HL-60/S4 treated with phorbol 12-myristate 13-acetate at 8.2 ng/mL for 4 days and 3 days (cell line): ENCODE measurements around the gene CEP170B.
"Not testable (repeated sequence)": the region's sequence is repeated elsewhere in the genome, so short reads cannot be mapped to it uniquely, and the experiment has no call there.

ENCODE experiments used
- in situ Hi-C: fragments of 300-500 bp; cut with MboI; formaldehyde crosslinking; loops from 2 replicates; pipeline ENCODE4 v1.15.0; 2022; ENCODE audit warnings: low sequenced_read_pairs

The CEP170B gene

GRCh38 chr14:104903990-104904389 is 38.9 kb downstream of the CEP170B start:
- in situ Hi-C loops = no loop called here

DNA sequence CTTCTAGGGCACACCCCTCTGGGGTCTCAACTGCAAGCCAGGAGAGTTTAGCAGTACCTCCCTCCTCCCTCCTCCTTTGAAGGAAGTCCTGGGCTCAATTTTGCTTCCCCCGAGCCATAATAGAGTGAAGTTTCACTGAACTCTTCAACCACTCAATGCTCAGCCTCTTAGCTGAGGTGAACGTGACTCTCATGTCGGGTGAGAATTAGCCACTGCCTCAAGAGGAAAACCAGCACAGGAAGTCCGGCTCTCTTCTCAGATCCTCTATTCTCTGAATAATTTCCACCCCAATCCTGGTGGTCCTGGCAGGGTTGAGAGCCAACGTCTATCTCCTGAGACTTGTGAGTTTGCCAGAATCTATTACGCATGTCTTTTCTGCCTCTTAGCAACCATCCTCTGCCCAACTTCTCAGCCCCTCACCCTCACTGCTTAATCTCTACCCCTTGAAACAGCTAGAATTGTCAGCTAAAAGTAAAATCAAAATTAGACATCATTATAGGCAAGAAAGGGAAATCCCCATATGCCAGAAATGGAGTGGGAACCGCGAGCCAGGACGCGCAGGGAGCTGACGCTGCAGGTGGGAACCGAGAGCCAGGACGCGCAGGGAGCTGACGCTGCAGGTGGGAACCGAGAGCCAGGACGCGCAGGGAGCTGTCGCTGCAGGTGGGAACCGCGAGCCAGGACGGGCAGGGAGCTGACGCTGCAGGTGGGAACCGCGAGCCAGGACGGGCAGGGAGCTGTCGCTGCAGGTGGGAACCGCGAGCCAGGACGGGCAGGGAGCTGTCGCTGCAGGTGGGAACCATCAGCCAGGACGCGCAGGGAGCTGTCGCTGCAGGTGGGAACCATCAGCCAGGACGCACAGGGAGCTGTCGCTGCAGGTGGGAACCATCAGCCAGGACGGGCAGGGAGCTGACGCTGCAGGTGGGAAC is 39.8 kb downstream of the CEP170B start:
- in situ Hi-C loops = not testable (repeated sequence)

DNA sequence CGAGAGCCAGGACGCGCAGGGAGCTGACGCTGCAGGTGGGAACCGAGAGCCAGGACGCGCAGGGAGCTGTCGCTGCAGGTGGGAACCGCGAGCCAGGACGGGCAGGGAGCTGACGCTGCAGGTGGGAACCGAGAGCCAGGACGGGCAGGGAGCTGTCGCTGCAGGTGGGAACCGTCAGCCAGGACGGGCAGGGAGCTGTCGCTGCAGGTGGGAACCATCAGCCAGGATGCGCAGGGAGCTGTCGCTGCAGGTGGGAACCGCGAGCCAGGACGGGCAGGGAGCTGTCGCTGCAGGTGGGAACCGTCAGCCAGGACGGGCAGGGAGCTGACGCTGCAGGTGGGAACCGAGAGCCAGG is 40.5 kb downstream of the CEP170B start:
- in situ Hi-C loops = not testable (repeated sequence)

DNA sequence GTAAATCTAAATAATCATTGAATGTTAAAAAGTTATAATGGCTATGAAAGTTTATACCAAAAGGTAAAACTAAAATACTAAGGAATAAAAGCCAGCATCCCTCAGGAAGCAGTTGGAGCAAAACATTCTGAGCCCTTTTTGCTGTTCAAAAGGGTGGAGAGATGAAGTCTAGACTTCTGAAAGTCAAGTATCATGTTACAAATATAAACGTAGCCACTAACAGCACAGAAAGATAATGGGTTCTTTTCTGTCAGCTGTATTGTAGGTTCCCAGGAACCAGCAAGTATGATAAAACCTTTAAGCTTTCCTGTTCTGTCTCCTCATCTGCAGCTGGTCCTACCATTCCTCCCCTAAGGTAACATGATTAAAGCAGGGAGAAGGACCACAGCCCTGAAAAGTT is 43.2 kb downstream of the CEP170B start:
- in situ Hi-C loops = no loop called here

- in situ Hi-C loops = no loop called here
These were observed 47.0 kb downstream of the CEP170B start for GRCh38 chr14:104912053-104912452.

DNA sequence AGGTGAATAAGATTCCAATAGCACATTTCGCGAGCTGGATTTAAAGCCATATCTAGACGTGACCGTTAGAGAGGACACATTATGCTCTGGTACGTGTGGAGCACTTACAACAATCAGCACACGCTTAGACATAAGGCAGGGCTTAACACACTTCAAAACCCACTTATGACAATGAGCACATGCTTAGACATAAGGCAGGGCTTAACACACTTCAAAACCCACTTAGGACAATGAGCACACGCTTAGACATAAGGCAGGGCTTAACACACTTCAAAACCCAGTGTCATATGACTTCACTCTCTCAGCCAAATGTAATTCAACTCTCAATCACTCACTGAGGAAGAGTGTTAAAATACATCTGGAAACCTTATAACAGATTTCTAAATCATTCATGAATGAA is 48.4 kb downstream of the CEP170B start:
- in situ Hi-C loops = no loop called here

- in situ Hi-C loops = no loop called here
These were observed 52.0 kb downstream of the CEP170B start for GRCh38 chr14:104917116-104917515.

- in situ Hi-C loops = no loop called here
These were observed 52.9 kb downstream of the CEP170B start for GRCh38 chr14:104917993-104918392.

DNA sequence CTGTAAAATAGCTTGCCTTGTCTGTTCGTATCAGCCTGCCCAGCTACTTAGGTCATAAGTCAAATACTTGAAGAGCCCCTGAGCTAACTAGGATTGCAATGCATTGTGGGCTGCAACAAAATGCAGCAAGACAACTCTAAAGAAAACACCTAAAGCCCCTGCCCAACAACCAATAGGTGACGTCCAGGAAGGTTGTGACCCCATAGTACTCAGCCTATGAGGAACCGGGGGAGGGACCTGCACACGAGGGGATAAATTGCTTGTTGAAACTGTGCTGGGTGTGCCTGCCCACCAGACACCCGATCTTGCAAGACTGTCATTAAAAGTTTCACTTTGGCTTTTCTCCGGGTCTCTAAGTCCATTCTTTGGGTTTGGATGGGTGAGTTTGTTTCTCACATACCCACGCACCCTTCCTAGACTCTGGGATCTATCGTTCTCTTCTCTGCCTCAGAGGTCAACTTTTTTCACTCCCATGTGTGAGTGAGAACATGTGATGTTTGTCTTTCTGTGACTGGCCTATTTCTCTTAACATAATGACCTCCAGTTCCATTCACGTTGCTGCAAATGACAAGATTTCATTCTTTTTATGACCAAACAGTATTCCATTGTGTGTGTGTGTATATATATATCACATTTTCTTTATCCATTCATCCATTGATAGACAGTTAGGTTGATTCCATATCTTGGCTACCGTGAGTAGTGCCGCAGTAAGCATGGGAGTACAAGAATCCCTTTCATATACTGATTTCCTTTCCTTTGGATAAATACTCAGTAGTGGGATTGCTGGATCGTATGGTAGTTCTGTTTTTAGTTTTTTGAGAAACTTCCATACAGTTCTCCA is 54.3 kb downstream of the CEP170B start:
- in situ Hi-C loops = not testable (repeated sequence)

DNA sequence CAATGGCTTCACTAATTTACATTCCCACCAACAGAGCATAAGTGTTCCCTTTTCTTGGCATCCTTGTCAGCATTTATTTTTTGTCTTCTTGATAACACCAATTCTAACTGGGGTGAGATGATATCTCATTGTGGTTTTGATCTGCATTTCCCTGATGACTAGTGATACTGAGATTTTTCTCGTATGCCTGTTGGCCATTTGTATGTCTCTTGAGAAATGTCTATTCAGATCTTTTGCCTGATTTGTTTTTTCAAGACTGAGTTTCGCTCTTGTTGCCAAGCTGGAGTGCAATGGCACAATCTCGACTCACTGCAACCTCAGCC is 54.9 kb downstream of the CEP170B start:
- in situ Hi-C loops = no loop called here

- in situ Hi-C loops = no loop called here
These were observed 58.8 kb downstream of the CEP170B start for GRCh38 chr14:104923640-104924420.

- in situ Hi-C loops = no loop called here
These were observed 59.5 kb downstream of the CEP170B start, which contains the start of gene PLD4 for GRCh38 chr14:104924421-104925213. Gene PLD4, plus strand, starts transcription at chr14:104924879. Its CDS starts 2,262 bp downstream, at chr14:104927141.

- in situ Hi-C loops = no loop called here
These were observed 60.3 kb downstream of the CEP170B start for GRCh38 chr14:104925214-104925854.

DNA sequence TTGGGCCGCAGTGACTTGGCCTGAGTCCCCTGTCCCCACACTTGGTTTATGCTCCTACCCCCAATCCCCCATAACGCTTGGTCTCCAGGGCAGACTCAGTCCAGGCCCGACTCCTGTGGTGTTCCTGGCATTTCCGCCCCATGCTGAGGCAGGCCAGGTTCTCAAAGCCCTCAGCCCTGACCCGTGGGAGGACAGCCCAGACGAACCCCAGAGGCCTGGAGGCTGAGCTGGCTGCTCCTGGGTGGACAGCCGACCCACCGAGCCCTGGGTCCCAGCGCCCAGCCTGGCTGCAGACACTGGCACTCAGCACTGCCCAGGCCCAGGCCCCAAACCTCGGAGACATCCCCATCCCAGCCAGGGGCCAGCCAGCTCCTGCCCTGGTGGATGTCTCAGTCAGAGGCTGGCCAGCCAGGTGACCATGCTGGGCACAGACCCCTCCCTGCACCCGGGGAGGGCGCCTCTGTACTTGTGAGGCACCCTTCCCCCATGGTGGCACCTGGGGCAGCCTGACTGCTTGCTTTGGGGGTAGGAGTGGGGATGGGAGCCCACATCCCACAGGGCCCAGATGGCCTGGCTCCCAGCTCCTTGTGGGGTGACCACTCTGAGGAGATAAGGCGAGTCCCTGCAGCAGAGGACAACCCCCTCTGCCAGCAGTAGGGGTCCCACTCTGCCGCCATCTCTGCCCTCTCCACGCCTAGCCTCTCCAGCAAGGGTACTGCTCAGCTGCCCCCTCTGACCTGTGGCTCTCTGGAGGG is 61.0 kb downstream of the CEP170B start:
- in situ Hi-C loops = no loop called here

DNA sequence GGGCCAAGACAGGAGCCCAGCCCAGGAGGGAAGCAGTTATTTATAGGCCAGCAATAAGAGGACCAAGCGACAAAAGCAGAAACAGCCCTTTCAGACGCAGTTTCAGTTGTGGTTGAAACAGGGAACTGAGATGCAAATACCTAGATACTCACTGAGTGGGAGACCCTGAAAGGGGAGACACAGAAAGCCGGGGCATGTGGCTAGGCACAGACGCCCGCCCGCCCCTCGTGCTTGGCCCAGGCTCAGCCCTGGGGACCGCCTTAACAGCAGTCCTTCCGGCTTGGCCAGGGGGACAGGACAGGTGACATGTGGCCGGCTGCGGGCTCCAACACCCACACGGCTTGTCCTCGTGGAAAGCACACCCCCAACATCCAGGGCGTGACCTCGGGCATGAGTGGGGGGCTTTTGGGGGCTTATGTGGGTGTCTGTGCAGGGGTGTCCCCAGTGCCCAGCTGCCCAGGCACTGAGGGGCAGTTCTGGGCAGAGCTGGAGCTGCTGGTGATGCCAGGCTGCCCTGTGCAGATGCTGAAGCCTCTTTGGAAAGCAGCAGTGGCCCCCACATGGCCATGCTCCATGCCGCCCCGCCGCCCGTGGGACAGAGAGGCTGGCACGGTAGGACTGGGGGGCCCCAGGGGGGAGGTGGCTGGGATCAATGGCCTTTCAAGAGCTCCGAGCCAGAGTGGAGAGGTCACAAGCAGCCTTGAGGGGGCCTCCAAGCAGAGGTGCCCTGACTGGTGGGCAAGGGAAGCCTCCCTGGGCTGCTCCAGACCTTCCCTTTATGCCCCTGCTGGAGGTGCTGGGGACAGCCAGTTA is 61.8 kb downstream of the CEP170B start:
- in situ Hi-C loops = no loop called here

DNA sequence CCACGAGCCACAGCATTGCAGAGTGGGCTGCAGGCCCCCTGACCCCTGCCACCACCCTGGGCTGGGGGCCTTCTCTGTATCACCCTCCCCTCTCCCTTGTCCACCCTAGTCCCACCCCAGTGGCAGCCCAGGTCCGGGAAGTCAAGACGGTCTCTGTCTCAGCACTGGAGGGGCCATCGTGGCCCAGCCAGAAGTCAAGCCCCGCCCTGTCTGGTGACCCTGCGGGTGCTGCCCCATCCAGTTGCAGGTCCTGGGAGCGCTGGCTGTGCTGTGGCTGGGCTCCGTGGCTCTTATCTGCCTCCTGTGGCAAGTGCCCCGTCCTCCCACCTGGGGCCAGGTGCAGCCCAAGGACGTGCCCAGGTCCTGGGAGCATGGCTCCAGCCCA is 62.4 kb downstream of the CEP170B start:
- in situ Hi-C loops = no loop called here

DNA sequence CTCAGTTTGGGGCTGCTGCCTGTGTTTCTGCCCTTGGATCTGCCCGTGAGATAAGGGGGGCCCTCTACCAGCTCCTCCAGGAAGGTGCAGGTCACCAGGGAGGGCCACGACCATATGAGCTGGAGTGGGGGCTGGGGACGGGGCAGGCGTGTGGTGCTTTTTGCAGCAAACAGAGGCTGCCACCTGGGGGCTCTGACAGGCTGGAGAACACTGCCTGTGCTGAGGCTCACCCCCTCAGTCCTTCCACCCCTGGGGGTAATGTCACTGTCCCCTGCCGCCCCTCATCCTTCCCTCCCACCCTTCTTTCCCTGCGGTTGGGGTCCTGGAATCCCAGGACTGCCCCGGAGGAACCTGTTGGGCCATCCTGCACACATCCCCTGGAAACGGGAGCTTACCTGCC is 62.8 kb downstream of the CEP170B start:
- in situ Hi-C loops = no loop called here

DNA sequence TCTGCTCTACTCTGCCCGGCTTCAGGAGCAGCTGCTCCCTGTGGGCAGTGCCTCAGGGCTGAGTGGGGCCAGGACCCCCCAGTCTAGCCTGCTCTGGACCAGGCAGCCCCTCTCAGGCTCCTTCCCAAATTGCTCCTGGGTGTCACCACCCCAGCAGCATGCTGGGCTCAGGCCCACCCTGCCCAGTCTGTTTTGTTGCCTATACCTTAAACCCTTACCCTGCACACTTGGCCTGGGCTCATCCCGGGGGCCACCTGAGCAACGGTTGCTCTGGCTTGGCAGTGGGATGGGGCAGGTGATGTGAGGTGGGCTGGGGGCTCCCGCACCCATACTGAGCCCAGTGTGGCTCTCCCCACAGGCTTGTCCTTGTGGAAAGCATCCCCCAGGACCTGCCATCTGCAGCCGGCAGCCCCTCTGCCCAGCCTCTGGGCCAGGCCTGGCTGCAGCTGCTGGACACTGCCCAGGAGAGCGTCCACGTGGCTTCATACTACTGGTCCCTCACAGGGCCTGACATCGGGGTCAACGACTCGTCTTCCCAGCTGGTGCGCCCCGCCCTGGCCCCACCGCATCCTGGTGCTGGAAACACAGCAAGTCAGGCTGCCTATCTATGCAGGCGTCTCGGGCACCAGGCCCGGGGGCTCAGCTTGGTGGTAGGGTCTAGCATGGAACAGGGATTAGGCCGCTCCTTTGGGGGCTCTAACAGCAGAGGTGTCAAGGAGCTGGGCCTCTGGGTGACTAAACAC is 63.5 kb downstream of the CEP170B start:
- in situ Hi-C loops = no loop called here
